HepG2 (cell line): ENCODE data around the gene SDK1. TPM values are rescaled to one million over a fixed set of nuclear protein-coding genes. Genes with fewer than 3 reads are reported as not detected.

ENCODE experiments used
- ARID4A ChIP-seq: sonication (generic); formaldehyde crosslinking; IDR thresholded peaks from 2 replicates; pipeline ENCODE4 v1.5.0; 2020; ENCODE audit warnings: mild to moderate bottlenecking, missing genetic modification reagents, borderline replicate concordance
- MED1 ChIP-seq: sonication (generic); formaldehyde crosslinking; IDR thresholded peaks from 2 replicates; pipeline ENCODE4 v1.4.0; 2020; ENCODE audit warnings: missing genetic modification reagents
- MEF2D ChIP-seq: sonication (generic); formaldehyde crosslinking; IDR thresholded peaks from 2 replicates; pipeline ENCODE4 v1.5.1; 2020; ENCODE audit warnings: mild to moderate bottlenecking, missing genetic modification reagents
- NR2C2 ChIP-seq: sonication (generic); formaldehyde crosslinking; IDR thresholded peaks from 2 replicates; pipeline ENCODE4 v1.4.0; 2020; ENCODE audit warnings: missing genetic modification reagents, mild to moderate bottlenecking, moderate library complexity, borderline replicate concordance
- ZHX2 ChIP-seq, 2 experiments: sonication (generic) in 1 of 2; formaldehyde crosslinking in 1 of 2; IDR thresholded peaks; 2 replicates each; pipeline versions ENCODE4 v1.6.1 to v1.9.0; 2014 to 2022; ENCODE audit warnings: antibody characterized with exemption in 1 of 2, borderline replicate concordance in 1 of 2, inconsistent platforms in 1 of 2, low read depth in 1 of 2, missing genetic modification reagents in 1 of 2
- polyA plus RNA-seq, 8 experiments: library from polyadenylated mRNA; depleted of rRNA in 3 of 8; stranded (reverse) in 7 of 8; unstranded in 1 of 8; fragments of >200 nt; fragmentation: Illumina TruSeq in 4 of 8; extraction: Trizol in 4 of 8; gene quantifications; 2 replicates each; pipeline versions ENCODE4 v1.2.1 to v1.2.3, GENCODE V29; 2011 to 2016; ENCODE audit warnings: low read depth in 4 of 8, missing spikeins in 1 of 8, mixed read lengths in 1 of 8; ENCODE audit not compliant: insufficient read depth in 1 of 8
- total RNA-seq, 5 experiments: library from RNA; depleted of rRNA; stranded (reverse); fragments of >200 nt; fragmentation: Illumina TruSeq; extraction: Trizol; gene quantifications; 2 replicates each; pipeline ENCODE4 v1.2.3, GENCODE V29; 2016; ENCODE audit warnings: low read depth in 1 of 5

SDK1 gene
- total and polyA plus RNA-seq, 2 of the 13 experiments (the other 11 are each of a cell fraction or from before 2014, with no cell fraction given): 0.35 to 2.4 TPM

- TF ChIP-seq ZHX2 (IDR thresholded peaks at IDR 0.05; ENCODE audit: low read depth) (no peak), ZHX2 (CRISPR knock-in tag; IDR thresholded peaks at IDR 0.05; ENCODE audit: borderline replicate concordance) (no peak), NR2C2 (CRISPR knock-in tag) (no peak), MEF2D (no peak), ARID4A (CRISPR knock-in tag) (no peak), MED1 (CRISPR knock-in tag) (no peak)
Measured at GRCh38 chr7:3739983-3740382, 438.9 kb downstream of the SDK1 start (continued).
